OCI-LY3 (cell line): Measurements from ENCODE around the gene MX1.

ENCODE experiments used
- EZH2phosphoT487 ChIP-seq: fragments of 200-600 bp; shearing (Covaris generic); IDR thresholded peaks from 2 replicates; pipeline ENCODE4 v1.6.1; 2018; ENCODE audit warnings: antibody characterized with exemption, mixed run types, low read depth
- TF ChIP-seq, protein P1 (sequence below): fragments of 200-600, 300-600 bp; sonication (generic); IDR thresholded peaks from 2 replicates; pipeline ENCODE4 v1.5.1; 2014; ENCODE audit warnings: antibody characterized with exemption, low read length, low read depth

DNA sequence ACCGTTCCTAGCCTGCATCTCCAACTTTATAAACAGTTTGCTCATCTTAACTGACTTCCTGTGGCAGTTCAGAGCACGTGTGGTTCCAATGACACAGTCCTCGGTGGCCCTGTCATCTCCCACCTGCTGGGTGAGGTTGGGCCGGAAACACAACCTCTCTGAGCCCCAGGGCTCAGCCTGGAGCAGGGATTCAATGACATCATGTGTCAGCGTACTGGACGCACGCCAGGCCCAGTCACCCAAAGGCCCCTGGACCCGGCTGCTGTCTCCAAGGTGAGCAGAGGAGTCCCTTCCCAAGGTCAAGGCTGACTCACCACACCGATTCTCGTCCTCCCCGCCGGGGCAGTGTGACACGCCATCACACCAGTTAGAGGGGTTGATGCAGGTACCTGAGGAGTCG lies 62.0 kb downstream of the MX1 start:
- TF ChIP-seq, protein P1, sequence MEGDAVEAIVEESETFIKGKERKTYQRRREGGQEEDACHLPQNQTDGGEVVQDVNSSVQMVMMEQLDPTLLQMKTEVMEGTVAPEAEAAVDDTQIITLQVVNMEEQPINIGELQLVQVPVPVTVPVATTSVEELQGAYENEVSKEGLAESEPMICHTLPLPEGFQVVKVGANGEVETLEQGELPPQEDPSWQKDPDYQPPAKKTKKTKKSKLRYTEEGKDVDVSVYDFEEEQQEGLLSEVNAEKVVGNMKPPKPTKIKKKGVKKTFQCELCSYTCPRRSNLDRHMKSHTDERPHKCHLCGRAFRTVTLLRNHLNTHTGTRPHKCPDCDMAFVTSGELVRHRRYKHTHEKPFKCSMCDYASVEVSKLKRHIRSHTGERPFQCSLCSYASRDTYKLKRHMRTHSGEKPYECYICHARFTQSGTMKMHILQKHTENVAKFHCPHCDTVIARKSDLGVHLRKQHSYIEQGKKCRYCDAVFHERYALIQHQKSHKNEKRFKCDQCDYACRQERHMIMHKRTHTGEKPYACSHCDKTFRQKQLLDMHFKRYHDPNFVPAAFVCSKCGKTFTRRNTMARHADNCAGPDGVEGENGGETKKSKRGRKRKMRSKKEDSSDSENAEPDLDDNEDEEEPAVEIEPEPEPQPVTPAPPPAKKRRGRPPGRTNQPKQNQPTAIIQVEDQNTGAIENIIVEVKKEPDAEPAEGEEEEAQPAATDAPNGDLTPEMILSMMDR = no peak
- TF ChIP-seq EZH2phosphoT487 = no peak
